ENCODE data around the gene RNU5B-1.

DNA sequence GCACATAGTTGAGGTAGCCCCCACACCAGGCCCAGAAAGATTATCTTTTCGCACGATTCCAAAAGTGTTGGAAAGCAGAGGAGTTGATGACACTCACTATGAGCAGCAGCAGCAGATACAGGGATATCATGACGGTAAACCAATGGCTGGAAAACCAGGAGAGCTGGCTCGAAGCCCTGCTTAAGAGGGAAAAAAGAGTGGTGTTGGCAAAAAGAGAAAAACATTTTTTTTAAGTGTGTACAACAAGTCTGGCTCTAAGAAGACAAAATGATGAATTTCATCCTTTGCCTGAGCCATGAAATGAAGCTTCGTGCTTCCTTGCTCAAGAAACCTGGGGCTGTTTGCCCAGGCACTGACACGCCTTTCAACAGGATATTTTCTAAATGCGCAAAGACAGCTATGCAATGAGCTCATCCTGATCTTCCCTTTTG lies 45.1 kb upstream of the RNU5B-1 start:
- no peak for TF ChIP-seq SNAI2 (CRISPR knock-in tag; IDR thresholded peaks at IDR 0.05)
- TF ChIP-seq OSR1 (CRISPR knock-in tag; IDR thresholded peaks at IDR 0.05): no peak
- TF ChIP-seq, protein P1, sequence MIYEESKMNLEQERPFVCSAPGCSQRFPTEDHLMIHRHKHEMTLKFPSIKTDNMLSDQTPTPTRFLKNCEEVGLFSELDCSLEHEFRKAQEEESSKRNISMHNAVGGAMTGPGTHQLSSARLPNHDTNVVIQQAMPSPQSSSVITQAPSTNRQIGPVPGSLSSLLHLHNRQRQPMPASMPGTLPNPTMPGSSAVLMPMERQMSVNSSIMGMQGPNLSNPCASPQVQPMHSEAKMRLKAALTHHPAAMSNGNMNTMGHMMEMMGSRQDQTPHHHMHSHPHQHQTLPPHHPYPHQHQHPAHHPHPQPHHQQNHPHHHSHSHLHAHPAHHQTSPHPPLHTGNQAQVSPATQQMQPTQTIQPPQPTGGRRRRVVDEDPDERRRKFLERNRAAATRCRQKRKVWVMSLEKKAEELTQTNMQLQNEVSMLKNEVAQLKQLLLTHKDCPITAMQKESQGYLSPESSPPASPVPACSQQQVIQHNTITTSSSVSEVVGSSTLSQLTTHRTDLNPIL (CRISPR knock-in tag; IDR thresholded peaks at IDR 0.05; ENCODE audit: low read depth): no peak
- no peak for TF ChIP-seq ZFP3 (CRISPR knock-in tag; IDR thresholded peaks at IDR 0.05)
- no peak for TF ChIP-seq BACH2 (CRISPR knock-in tag; IDR thresholded peaks at IDR 0.05; ENCODE audit: borderline replicate concordance)
- no peak for TF ChIP-seq RARB (CRISPR knock-in tag; IDR thresholded peaks at IDR 0.05)
- no peak for TF ChIP-seq GLIS3 (CRISPR knock-in tag; IDR thresholded peaks at IDR 0.05)

Data from SK-N-SH treated with all-trans-retinoic acid at 6 μM for 48 hours (cell line).